Thyroid gland (tissue), 4 donors: ENCODE results near the gene EML2.

Experiments used
- POLR2A ChIP-seq, 2 donors: fragments of 450-650 bp; IDR thresholded peaks; one replicate each; pipeline ENCODE4 v1.6.1; 2017; ENCODE audit warnings: antibody characterized with exemption in 2 of 2, mild to moderate bottlenecking in 2 of 2, moderate library complexity in 1 of 2
- TF ChIP-seq, protein P1 (sequence below), 6 experiments: fragments of 200-600 bp in 3 of 6; fragments of 450-650 bp in 3 of 6; sonication (generic) in 3 of 6; IDR thresholded peaks; one replicate each; pipeline ENCODE4 v1.5.1; 2016 to 2019; ENCODE audit warnings: antibody characterized with exemption in 6 of 6, mild to moderate bottlenecking in 2 of 6, inconsistent platforms in 1 of 6, moderate library complexity in 1 of 6

DNA sequence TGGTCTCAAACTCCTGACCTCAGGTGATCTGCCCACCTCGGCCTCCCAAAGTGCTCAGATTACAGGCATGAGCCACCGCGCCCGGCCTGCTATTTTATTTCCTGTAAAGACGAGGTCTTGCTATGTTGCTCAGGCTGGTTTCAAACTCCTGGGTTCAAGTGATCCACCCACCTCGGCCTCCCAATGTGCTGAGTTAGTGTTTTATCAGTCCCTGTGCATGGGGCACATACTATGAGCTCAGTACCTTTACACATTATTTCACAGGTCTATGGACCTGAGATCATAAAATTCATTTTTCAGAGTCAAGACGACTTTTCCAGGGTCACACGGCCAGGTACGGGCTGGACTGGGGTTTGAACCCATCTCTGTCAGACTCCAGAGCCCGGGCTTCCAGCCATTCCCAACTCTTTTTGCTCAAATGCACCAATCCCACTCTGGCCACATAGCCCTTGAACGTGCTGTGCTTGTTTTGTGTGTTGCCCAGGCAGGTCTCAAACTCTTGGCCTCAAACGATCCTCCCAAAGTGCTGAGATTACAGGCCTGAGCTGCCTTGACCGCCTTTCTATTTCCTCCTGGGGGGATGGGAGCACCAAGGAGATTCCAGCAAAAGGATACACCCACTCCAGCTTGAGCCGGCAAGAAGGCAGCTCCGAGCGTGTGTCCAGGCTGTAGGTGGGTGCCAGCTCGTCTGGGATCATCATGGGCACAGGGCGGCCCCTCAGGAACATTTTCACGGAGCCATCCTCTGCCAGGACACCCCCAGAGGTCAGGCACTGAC, 1.1 kb downstream of the EML2 start:
- TF ChIP-seq, protein P1, sequence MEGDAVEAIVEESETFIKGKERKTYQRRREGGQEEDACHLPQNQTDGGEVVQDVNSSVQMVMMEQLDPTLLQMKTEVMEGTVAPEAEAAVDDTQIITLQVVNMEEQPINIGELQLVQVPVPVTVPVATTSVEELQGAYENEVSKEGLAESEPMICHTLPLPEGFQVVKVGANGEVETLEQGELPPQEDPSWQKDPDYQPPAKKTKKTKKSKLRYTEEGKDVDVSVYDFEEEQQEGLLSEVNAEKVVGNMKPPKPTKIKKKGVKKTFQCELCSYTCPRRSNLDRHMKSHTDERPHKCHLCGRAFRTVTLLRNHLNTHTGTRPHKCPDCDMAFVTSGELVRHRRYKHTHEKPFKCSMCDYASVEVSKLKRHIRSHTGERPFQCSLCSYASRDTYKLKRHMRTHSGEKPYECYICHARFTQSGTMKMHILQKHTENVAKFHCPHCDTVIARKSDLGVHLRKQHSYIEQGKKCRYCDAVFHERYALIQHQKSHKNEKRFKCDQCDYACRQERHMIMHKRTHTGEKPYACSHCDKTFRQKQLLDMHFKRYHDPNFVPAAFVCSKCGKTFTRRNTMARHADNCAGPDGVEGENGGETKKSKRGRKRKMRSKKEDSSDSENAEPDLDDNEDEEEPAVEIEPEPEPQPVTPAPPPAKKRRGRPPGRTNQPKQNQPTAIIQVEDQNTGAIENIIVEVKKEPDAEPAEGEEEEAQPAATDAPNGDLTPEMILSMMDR (IDR thresholded peaks at IDR 0.05) = no peak
- TF ChIP-seq POLR2A (IDR thresholded peaks at IDR 0.05) = no peak
